GM23338 (cell line): ENCODE measurements around the gene PDCD7. TPM values are rescaled to one million over a fixed set of nuclear protein-coding genes. Genes with fewer than 3 reads are reported as not detected.

Experiments
- ATAC-seq: fragments of 200-7000 bp; cut with Tn5 transposase; 3 replicates; pipeline ENCODE4 v1.9.1; 2020
- DNase-seq: peaks from one replicate; pipeline ENCODE4 v3.0.0-alpha.2; 2015; ENCODE audit warnings: low spot score
- H2AFZ ChIP-seq: fragments of 200-600 bp; sonication (generic); 2 replicates; pipeline ENCODE4 v1.8.0; 2016; ENCODE audit warnings: antibody characterized with exemption, mild to moderate bottlenecking, moderate library complexity
- H3F3A ChIP-seq: fragments of 200-600 bp; sonication (generic); replicated peaks from 2 replicates; pipeline ENCODE4 v1.8.0; 2017; ENCODE audit warnings: antibody characterized with exemption, mixed run types, low read depth
- H3K27ac ChIP-seq: fragments of 200-600 bp; sonication (generic); 2 replicates; pipeline ENCODE4 v1.6.1; 2016; ENCODE audit warnings: low read depth
- H3K27me3 ChIP-seq: fragments of 200-600 bp; sonication (generic); 2 replicates; pipeline ENCODE4 v1.8.0; 2016; ENCODE audit warnings: mild to moderate bottlenecking, mixed run types, moderate library complexity; ENCODE audit not compliant: insufficient read depth
- H3K36me3 ChIP-seq: fragments of 200-600 bp; sonication (generic); 2 replicates; pipeline ENCODE4 v1.8.0; 2016; ENCODE audit warnings: mild to moderate bottlenecking; ENCODE audit not compliant: insufficient read depth
- H3K4me1 ChIP-seq: fragments of 200-600 bp; sonication (generic); 2 replicates; pipeline ENCODE4 v1.8.0; 2016; ENCODE audit warnings: mild to moderate bottlenecking, moderate library complexity; ENCODE audit not compliant: insufficient read depth
- H3K4me2 ChIP-seq: fragments of 200-600 bp; sonication (generic); 2 replicates; pipeline ENCODE4 v1.7.1; 2017; ENCODE audit warnings: mixed run types
- H3K4me3 ChIP-seq: fragments of 200-600 bp; sonication (generic); 2 replicates; pipeline ENCODE4 v1.6.1; 2016; ENCODE audit warnings: mixed run types
- H3K79me2 ChIP-seq: fragments of 200-600 bp; sonication (generic); replicated peaks from 2 replicates; pipeline ENCODE4 v1.8.0; 2017; ENCODE audit warnings: mild to moderate bottlenecking; ENCODE audit not compliant: insufficient read depth
- H3K9me2 ChIP-seq: fragments of 200-600 bp; sonication (generic); 2 replicates; pipeline ENCODE4 v1.8.0; 2017; ENCODE audit not compliant: insufficient read depth
- H4K20me1 ChIP-seq: fragments of 200-600 bp; sonication (generic); replicated peaks from 2 replicates; pipeline ENCODE4 v1.8.0; 2017; ENCODE audit warnings: mild to moderate bottlenecking; ENCODE audit not compliant: insufficient read depth
- H3K27ac Mint-ChIP-seq: 2 replicates; pipeline ENCODE4 v1.8.0; 2020; ENCODE audit warnings: inconsistent platforms, mild to moderate bottlenecking, moderate library complexity, mixed read lengths
- H3K27me3 Mint-ChIP-seq: 3 replicates; pipeline ENCODE4 v1.8.0; 2022; ENCODE audit warnings: low read depth, mild to moderate bottlenecking, moderate library complexity, mixed read lengths, inconsistent platforms; ENCODE audit not compliant: insufficient read depth, poor library complexity
- H3K36me3 Mint-ChIP-seq: 3 replicates; pipeline ENCODE4 v1.8.0; 2021; ENCODE audit warnings: low read depth, mild to moderate bottlenecking, inconsistent platforms, moderate library complexity, mixed read lengths
- H3K4me1 Mint-ChIP-seq: 3 replicates; pipeline ENCODE4 v1.8.0; 2020; ENCODE audit warnings: mild to moderate bottlenecking, inconsistent platforms, mixed read lengths
- H3K4me3 Mint-ChIP-seq: 3 replicates; pipeline ENCODE4 v1.8.0; 2021; ENCODE audit warnings: moderate library complexity, mild to moderate bottlenecking, inconsistent platforms, mixed read lengths
- H3K9me3 Mint-ChIP-seq: 3 replicates; pipeline ENCODE4 v1.8.0; 2020; ENCODE audit warnings: moderate library complexity, mild to moderate bottlenecking, inconsistent platforms, mixed read lengths
- CREB1 ChIP-seq: fragments of 250-450 bp; sonication (Bioruptor Pico); IDR thresholded peaks from 2 replicates; pipeline ENCODE4 v1.5.0; 2020; ENCODE audit warnings: low read depth, mild to moderate bottlenecking, moderate library complexity
- EZH2 ChIP-seq: fragments of 200-600 bp; sonication (generic); IDR thresholded peaks from one replicate; pipeline ENCODE4 v1.8.0; 2017; ENCODE audit warnings: antibody characterized with exemption, mild to moderate bottlenecking, low read depth; ENCODE audit not compliant: unreplicated experiment
- EZH2phosphoT487 ChIP-seq: fragments of 200-600 bp; sonication (generic); IDR thresholded peaks from one replicate; pipeline ENCODE4 v1.8.1; 2018; ENCODE audit warnings: antibody characterized with exemption; ENCODE audit not compliant: unreplicated experiment
- JUNB ChIP-seq: IDR thresholded peaks from one replicate; pipeline ENCODE4 v1.6.1; 2016; ENCODE audit warnings: antibody characterized with exemption; ENCODE audit not compliant: unreplicated experiment
- NANOG ChIP-seq: IDR thresholded peaks from 2 replicates; pipeline ENCODE4 v1.6.1; 2016; ENCODE audit warnings: antibody characterized with exemption, borderline replicate concordance
- POLR2AphosphoS5 ChIP-seq: IDR thresholded peaks from 2 replicates; pipeline ENCODE4 v1.6.1; 2016; ENCODE audit warnings: antibody characterized with exemption, low read depth
- STAT1 ChIP-seq: IDR thresholded peaks from one replicate; pipeline ENCODE4 v1.6.1; 2016; ENCODE audit warnings: antibody characterized with exemption; ENCODE audit not compliant: unreplicated experiment
- ZNF114 ChIP-seq: fragments of 250-450 bp; sonication (Bioruptor Pico); IDR thresholded peaks from 2 replicates; pipeline ENCODE4 v1.5.0; 2020; ENCODE audit warnings: mild to moderate bottlenecking, moderate library complexity
- ZNF331 ChIP-seq: fragments of 250-450 bp; sonication (Bioruptor Pico); IDR thresholded peaks from 2 replicates; pipeline ENCODE4 v1.5.0; 2020; ENCODE audit warnings: low read depth, mild to moderate bottlenecking, moderate library complexity
- polyA plus RNA-seq: library from polyadenylated mRNA; unstranded; fragments of >200 nt; fragmentation: Nextera tagmentation; extraction: Ambion mirVana; gene quantifications from 2 replicates; pipeline ENCODE4 v1.2.1, GENCODE V29; 2016
- total RNA-seq: library from RNA; depleted of rRNA; stranded (reverse); fragments of >200 nt; shearing (Covaris generic); gene quantifications from 2 replicates; pipeline ENCODE4 v1.2.3, GENCODE V29; 2014
- TF ChIP-seq, protein P1 (sequence below): fragments of 250-450 bp; sonication (Bioruptor Pico); IDR thresholded peaks from 2 replicates; pipeline ENCODE4 v1.5.0; 2020; ENCODE audit warnings: mild to moderate bottlenecking, moderate library complexity
- TF ChIP-seq, protein P2 (sequence below): IDR thresholded peaks from one replicate; pipeline ENCODE4 v1.6.1; 2018; ENCODE audit warnings: antibody characterized with exemption; ENCODE audit not compliant: unreplicated experiment
- TF ChIP-seq, protein P3 (sequence below): IDR thresholded peaks from 2 replicates; pipeline ENCODE4 v1.6.1; 2016; ENCODE audit warnings: antibody characterized with exemption
- TF ChIP-seq, protein P4 (sequence below), 2 experiments: fragments of 200-600 bp in 1 of 2; sonication (generic) in 1 of 2; conservative IDR thresholded peaks; 2 replicates each; pipeline versions ENCODE4 v1.5.1 to v1.6.1; 2016 to 2017; ENCODE audit warnings: antibody characterized with exemption in 2 of 2, low read depth in 2 of 2, mild to moderate bottlenecking in 2 of 2, moderate library complexity in 1 of 2

Gene PDCD7
- total and polyA plus RNA-seq, 2 experiments from 2014 or later = 16.8 to 21.2 TPM

DNA sequence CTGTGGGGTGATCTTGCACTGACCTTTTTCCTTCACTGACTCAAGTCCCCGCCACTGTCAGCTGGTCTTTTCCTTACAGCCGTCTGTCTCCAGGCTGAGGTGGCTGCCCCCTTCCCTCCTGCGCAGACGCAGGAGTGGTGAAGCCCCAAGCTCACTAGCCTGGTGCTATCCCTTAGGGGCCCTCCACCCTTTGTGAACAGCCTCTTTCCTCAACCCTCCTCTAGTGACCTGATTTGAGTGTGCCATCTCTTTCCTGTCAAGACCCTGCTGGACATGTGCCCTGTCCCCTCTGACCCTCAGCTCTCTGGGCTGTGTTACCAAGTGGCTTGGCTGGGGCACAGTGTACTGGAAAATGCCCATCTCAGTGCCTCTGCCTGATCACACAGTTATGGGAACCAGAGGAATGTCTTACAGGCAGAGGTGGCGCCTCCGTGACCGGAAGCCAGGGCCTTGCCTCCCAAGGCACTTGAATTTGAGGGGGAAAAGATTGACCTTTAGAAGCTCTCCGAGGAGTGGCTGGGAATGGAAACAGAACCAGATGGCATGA, 48.3 kb downstream of the PDCD7 start:
- no peaks in the 10 kb centered on the region for H3K27me3 ChIP-seq
- DNase-seq (no peak), ATAC-seq (no peak)
- no peaks in the 10 kb centered on the region for H3K79me2 ChIP-seq
- Mint-ChIP-seq H3K36me3 (no peaks in the 10 kb centered on the region), H3K27ac (no peak overlapping the region), H3K9me3 (no peaks in the 10 kb centered on the region), H3K27me3 (peaks cover 17% of the 10 kb centered on the region), H3K4me1 (peaks cover 68% of the 10 kb centered on the region), H3K4me3 (no peak overlapping the region)
- peaks cover 41% of the 10 kb centered on the region for H3K4me1 ChIP-seq
- H3F3A ChIP-seq = peaks cover 21% of the 10 kb centered on the region
- no peak for TF ChIP-seq CREB1 (CRISPR knock-in tag)
- no peak for TF ChIP-seq ZNF331 (CRISPR knock-in tag)
- TF ChIP-seq, protein P1, sequence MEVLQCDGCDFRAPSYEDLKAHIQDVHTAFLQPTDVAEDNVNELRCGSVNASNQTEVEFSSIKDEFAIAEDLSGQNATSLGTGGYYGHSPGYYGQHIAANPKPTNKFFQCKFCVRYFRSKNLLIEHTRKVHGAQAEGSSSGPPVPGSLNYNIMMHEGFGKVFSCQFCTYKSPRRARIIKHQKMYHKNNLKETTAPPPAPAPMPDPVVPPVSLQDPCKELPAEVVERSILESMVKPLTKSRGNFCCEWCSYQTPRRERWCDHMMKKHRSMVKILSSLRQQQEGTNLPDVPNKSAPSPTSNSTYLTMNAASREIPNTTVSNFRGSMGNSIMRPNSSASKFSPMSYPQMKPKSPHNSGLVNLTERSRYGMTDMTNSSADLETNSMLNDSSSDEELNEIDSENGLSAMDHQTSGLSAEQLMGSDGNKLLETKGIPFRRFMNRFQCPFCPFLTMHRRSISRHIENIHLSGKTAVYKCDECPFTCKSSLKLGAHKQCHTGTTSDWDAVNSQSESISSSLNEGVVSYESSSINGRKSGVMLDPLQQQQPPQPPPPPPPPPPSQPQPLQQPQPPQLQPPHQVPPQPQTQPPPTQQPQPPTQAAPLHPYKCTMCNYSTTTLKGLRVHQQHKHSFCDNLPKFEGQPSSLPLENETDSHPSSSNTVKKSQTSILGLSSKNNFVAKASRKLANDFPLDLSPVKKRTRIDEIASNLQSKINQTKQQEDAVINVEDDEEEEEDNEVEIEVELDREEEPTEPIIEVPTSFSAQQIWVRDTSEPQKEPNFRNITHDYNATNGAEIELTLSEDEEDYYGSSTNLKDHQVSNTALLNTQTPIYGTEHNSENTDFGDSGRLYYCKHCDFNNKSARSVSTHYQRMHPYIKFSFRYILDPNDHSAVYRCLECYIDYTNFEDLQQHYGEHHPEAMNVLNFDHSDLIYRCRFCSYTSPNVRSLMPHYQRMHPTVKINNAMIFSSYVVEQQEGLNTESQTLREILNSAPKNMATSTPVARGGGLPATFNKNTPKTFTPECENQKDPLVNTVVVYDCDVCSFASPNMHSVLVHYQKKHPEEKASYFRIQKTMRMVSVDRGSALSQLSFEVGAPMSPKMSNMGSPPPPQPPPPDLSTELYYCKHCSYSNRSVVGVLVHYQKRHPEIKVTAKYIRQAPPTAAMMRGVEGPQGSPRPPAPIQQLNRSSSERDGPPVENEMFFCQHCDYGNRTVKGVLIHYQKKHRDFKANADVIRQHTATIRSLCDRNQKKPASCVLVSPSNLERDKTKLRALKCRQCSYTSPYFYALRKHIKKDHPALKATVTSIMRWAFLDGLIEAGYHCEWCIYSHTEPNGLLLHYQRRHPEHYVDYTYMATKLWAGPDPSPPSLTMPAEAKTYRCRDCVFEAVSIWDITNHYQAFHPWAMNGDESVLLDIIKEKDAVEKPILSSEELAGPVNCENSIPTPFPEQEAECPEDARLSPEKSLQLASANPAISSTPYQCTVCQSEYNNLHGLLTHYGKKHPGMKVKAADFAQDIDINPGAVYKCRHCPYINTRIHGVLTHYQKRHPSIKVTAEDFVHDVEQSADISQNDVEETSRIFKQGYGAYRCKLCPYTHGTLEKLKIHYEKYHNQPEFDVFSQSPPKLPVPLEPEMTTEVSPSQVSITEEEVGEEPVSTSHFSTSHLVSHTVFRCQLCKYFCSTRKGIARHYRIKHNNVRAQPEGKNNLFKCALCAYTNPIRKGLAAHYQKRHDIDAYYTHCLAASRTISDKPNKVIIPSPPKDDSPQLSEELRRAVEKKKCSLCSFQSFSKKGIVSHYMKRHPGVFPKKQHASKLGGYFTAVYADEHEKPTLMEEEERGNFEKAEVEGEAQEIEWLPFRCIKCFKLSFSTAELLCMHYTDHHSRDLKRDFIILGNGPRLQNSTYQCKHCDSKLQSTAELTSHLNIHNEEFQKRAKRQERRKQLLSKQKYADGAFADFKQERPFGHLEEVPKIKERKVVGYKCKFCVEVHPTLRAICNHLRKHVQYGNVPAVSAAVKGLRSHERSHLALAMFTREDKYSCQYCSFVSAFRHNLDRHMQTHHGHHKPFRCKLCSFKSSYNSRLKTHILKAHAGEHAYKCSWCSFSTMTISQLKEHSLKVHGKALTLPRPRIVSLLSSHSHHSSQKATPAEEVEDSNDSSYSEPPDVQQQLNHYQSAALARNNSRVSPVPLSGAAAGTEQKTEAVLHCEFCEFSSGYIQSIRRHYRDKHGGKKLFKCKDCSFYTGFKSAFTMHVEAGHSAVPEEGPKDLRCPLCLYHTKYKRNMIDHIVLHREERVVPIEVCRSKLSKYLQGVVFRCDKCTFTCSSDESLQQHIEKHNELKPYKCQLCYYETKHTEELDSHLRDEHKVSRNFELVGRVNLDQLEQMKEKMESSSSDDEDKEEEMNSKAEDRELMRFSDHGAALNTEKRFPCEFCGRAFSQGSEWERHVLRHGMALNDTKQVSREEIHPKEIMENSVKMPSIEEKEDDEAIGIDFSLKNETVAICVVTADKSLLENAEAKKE (CRISPR knock-in tag) = no peak
- TF ChIP-seq ZNF114 = no peak
- no peak for TF ChIP-seq STAT1
- TF ChIP-seq, protein P2, sequence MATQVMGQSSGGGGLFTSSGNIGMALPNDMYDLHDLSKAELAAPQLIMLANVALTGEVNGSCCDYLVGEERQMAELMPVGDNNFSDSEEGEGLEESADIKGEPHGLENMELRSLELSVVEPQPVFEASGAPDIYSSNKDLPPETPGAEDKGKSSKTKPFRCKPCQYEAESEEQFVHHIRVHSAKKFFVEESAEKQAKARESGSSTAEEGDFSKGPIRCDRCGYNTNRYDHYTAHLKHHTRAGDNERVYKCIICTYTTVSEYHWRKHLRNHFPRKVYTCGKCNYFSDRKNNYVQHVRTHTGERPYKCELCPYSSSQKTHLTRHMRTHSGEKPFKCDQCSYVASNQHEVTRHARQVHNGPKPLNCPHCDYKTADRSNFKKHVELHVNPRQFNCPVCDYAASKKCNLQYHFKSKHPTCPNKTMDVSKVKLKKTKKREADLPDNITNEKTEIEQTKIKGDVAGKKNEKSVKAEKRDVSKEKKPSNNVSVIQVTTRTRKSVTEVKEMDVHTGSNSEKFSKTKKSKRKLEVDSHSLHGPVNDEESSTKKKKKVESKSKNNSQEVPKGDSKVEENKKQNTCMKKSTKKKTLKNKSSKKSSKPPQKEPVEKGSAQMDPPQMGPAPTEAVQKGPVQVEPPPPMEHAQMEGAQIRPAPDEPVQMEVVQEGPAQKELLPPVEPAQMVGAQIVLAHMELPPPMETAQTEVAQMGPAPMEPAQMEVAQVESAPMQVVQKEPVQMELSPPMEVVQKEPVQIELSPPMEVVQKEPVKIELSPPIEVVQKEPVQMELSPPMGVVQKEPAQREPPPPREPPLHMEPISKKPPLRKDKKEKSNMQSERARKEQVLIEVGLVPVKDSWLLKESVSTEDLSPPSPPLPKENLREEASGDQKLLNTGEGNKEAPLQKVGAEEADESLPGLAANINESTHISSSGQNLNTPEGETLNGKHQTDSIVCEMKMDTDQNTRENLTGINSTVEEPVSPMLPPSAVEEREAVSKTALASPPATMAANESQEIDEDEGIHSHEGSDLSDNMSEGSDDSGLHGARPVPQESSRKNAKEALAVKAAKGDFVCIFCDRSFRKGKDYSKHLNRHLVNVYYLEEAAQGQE = no peak
- no peak for TF ChIP-seq EZH2
- TF ChIP-seq, protein P3, sequence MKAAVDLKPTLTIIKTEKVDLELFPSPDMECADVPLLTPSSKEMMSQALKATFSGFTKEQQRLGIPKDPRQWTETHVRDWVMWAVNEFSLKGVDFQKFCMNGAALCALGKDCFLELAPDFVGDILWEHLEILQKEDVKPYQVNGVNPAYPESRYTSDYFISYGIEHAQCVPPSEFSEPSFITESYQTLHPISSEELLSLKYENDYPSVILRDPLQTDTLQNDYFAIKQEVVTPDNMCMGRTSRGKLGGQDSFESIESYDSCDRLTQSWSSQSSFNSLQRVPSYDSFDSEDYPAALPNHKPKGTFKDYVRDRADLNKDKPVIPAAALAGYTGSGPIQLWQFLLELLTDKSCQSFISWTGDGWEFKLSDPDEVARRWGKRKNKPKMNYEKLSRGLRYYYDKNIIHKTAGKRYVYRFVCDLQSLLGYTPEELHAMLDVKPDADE = no peak
- TF ChIP-seq JUNB = no peak
- TF ChIP-seq, protein P4, sequence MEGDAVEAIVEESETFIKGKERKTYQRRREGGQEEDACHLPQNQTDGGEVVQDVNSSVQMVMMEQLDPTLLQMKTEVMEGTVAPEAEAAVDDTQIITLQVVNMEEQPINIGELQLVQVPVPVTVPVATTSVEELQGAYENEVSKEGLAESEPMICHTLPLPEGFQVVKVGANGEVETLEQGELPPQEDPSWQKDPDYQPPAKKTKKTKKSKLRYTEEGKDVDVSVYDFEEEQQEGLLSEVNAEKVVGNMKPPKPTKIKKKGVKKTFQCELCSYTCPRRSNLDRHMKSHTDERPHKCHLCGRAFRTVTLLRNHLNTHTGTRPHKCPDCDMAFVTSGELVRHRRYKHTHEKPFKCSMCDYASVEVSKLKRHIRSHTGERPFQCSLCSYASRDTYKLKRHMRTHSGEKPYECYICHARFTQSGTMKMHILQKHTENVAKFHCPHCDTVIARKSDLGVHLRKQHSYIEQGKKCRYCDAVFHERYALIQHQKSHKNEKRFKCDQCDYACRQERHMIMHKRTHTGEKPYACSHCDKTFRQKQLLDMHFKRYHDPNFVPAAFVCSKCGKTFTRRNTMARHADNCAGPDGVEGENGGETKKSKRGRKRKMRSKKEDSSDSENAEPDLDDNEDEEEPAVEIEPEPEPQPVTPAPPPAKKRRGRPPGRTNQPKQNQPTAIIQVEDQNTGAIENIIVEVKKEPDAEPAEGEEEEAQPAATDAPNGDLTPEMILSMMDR (conservative IDR thresholded peaks at IDR 0.05; ENCODE audit: low read depth in 2 of 2) = no peak
- TF ChIP-seq EZH2phosphoT487 = no peak
- no peak for TF ChIP-seq POLR2AphosphoS5
- no peak for TF ChIP-seq NANOG
- no peak overlapping the region for H3K4me3 ChIP-seq
- H3K9me2 ChIP-seq = no peaks in the 10 kb centered on the region
- H4K20me1 ChIP-seq = no peaks in the 10 kb centered on the region
- no peak overlapping the region for H3K4me2 ChIP-seq
- no peaks in the 10 kb centered on the region for H3K36me3 ChIP-seq
- no peak overlapping the region for H3K27ac ChIP-seq
- H2AFZ ChIP-seq = no peak overlapping the region
